ENCODE data around the gene CENPM. TPM values are rescaled to one million over a fixed set of nuclear protein-coding genes. Genes with fewer than 3 reads are reported as not detected.

The CENPM gene
- total RNA-seq, 4 donors from 2014 or later, result 5.9 to 20.2 (median 9.1) TPM

- intact Hi-C loops (cut with DNase I; ENCODE audit: low total_unique reads), result no loop called here
- H3K4me3 ChIP-seq (ENCODE audit: low read depth, poor library complexity, severe bottlenecking), result no peak overlapping the region
- no peak for DNase-seq (ENCODE audit: low spot score in 2 of 2)
- 64 to 83% methylated on average over 11 to 14 of the region's 14 CpGs for WGBS, 2 donors
- TF ChIP-seq POLR2A (IDR thresholded peaks at IDR 0.05) (no peak), CTCF (IDR thresholded peaks at IDR 0.05) (no peak)
Observed at GRCh38 chr22:41928593-41929417, 18.1 kb downstream of the CENPM start.

- TF ChIP-seq CTCF (IDR thresholded peaks at IDR 0.05) (no peak), POLR2A (IDR thresholded peaks at IDR 0.05) (no peak)
- 84 to 89% methylated on average over 6 of the region's 6 CpGs for WGBS, 2 donors
- H3K4me3 ChIP-seq (ENCODE audit: low read depth, poor library complexity, severe bottlenecking), result no peak overlapping the region
- intact Hi-C loops (cut with DNase I; ENCODE audit: low total_unique reads), result no loop called here
- no peak for DNase-seq (ENCODE audit: low spot score in 2 of 2)
Observed at GRCh38 chr22:41927813-41928212, 19.1 kb downstream of the CENPM start.

- DNase-seq (ENCODE audit: low spot score in 2 of 2), result peak in 1 of 2 donors; percentile 91
- 8 to 11% methylated on average over 16 to 28 of the region's 48 CpGs for WGBS, 2 donors
- intact Hi-C loops (cut with DNase I; ENCODE audit: low total_unique reads), result no loop called here
- TF ChIP-seq CTCF (IDR thresholded peaks at IDR 0.05) (no peak), POLR2A (IDR thresholded peaks at IDR 0.05) (no peak)
- no peak overlapping the region for H3K4me3 ChIP-seq (ENCODE audit: low read depth, poor library complexity, severe bottlenecking)
Observed at GRCh38 chr22:41925783-41926460, 21.0 kb downstream of the CENPM start.

- 88 to 93% methylated on average over 14 of the region's 14 CpGs for WGBS, 2 donors
Observed at GRCh38 chr22:41923595-41924276, 23.2 kb downstream of the CENPM start.

More at GRCh38 chr22:41923595-41924276, 23.2 kb downstream of the CENPM start:
- H3K4me3 ChIP-seq (ENCODE audit: low read depth, poor library complexity, severe bottlenecking), result no peak overlapping the region
- DNase-seq (ENCODE audit: low spot score in 2 of 2), result no peak
- TF ChIP-seq POLR2A (IDR thresholded peaks at IDR 0.05) (no peak), CTCF (IDR thresholded peaks at IDR 0.05) (no peak)
- intact Hi-C loops (cut with DNase I; ENCODE audit: low total_unique reads), result no loop called here
